Measurements from ENCODE around the gene CREB3L2.
"Not testable (repeated sequence)": the region's sequence is repeated elsewhere in the genome, so short reads cannot be mapped to it uniquely, and the experiment has no call there.

CREB3L2 gene

GRCh38 chr7:137838706-137839315 is 163.1 kb downstream of the CREB3L2 start:
- no peak for DNase-seq (ENCODE audit: low read depth in 2 of 2)

DNA sequence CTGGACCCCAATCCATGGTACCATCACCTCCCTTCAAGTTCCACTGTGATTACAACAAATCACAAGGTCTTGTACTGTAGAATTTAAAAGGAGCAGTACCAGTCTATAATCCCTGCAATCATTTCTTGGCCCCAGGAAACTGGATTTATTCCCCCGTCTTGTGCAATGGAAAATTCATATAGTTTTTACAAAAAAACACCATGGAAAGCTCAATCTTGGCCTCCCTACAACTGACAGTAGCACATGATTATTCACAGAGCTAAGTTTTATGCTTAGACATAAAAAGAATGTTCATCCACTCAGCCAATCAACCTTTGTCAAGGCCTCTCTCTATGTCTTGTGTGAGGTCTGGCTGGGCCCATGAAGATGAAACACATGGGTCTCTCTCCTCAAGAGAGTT is 165.3 kb downstream of the CREB3L2 start:
- DNase-seq (ENCODE audit: low read depth in 2 of 2) = no peak

DNA sequence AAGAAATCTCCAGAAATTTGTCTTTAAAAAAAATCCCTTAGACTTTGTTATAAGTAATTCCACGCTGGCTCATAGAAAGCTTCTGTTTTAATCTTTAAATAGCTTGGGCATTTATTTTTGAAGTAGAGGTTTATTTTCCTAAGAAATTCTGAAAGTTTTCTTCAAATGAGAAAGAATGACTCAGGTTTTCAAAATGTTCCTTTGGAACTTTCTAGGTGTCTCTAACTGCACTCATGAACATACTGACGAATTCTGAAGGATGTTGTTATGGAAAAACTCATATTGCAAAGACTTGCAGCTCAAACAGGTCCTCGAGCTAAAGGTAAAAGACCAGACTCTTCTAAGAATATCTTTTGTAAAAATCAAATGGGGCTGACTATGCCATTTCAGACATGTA is 165.8 kb downstream of the CREB3L2 start:
- no peak for DNase-seq (ENCODE audit: low read depth in 2 of 2)

- DNase-seq (ENCODE audit: low read depth in 2 of 2) = no peak
These were observed 166.3 kb downstream of the CREB3L2 start for GRCh38 chr7:137835486-137836112.

GRCh38 chr7:137834552-137834951 is 167.3 kb downstream of the CREB3L2 start:
- no peak for DNase-seq (ENCODE audit: low read depth in 2 of 2)

DNA sequence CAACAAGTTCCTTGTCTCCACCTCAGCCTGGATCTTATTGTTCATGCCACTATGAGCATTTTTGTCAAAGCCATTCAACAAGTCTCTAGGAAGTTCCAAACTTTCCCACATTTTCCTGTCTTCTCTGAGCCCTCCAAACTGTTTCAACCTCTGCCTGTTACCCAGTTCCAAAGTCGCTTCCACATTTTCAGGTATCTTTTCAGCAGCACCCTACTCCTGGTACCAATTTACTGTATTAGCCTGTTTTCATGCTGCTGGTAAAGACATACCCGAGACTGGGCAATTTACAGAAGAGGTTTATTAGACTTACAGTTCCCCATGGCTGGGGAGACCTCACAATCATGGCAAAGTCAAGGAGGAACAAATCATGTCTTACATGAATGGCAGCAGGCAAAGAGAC is 168.9 kb downstream of the CREB3L2 start:
- not testable (repeated sequence) for DNase-seq (ENCODE audit: low read depth in 2 of 2)

- no peak for DNase-seq (ENCODE audit: low read depth in 2 of 2)
These were observed 169.5 kb downstream of the CREB3L2 start for GRCh38 chr7:137832382-137832781.

- DNase-seq (ENCODE audit: low read depth in 2 of 2) = not testable (repeated sequence)
These were observed 170.3 kb downstream of the CREB3L2 start for GRCh38 chr7:137831555-137831954.

- DNase-seq (ENCODE audit: low read depth in 2 of 2) = no peak
These were observed 172.4 kb downstream of the CREB3L2 start for GRCh38 chr7:137829337-137829992.

DNA sequence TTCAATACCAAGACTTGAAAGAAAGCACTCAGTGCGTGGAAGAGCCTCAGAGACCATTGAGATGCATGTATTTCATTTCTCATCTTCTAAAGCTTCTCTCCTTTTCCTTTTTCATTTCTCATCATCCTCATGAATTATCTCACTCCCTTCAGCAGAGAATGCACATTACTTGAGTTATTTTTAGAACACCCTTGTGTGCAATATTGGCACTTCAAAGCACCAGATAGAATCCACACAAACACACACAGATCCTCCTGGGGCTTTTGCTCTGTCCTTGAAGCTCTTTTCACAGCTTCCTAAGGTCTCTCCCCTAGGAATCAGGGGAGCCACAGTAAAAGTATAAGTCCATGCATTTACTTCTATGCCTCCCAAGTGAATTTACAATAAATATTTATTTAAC is 173.4 kb downstream of the CREB3L2 start:
- no peak for DNase-seq (ENCODE audit: low read depth in 2 of 2)

DNA sequence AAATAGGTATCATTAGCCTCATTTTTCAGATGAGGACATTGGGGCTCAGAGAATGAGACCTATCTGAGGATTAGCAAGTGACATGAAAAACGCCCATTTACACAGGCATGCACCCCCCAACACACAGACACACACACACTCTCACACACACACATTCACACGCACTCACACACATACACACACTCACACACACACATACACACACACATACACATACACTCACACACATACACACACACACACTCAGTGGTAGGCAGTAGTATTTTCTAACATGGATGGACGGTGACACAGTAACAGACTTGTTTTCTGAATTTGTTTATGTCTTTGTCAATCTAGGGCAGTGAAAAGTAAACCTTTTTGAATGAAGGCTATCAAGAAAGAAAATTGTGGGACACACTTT is 176.4 kb downstream of the CREB3L2 start:
- DNase-seq (ENCODE audit: low read depth in 2 of 2) = no peak
